Stimulated activated naive CD8-positive, alpha-beta T cell treated with anti-CD3 and anti-CD28 coated beads, Interleukin-15, Interleukin-2, amounts not matched to agents 100 ng/mL and 50 ng/mL, for 24 hours (primary cell): ENCODE results near the gene AP1S3.

Source experiments
- H3K27ac Mint-ChIP-seq: one replicate; pipeline ENCODE4 v1.8.0; 2021; ENCODE audit warnings: mild to moderate bottlenecking, mixed read lengths
- H3K27me3 Mint-ChIP-seq: one replicate; pipeline ENCODE4 v1.8.0; 2021; ENCODE audit warnings: mixed read lengths
- H3K36me3 Mint-ChIP-seq: one replicate; pipeline ENCODE4 v1.8.0; 2021; ENCODE audit warnings: low read depth, mixed read lengths
- H3K4me1 Mint-ChIP-seq: one replicate; pipeline ENCODE4 v1.8.0; 2021; ENCODE audit warnings: low read depth, mixed read lengths
- H3K4me3 Mint-ChIP-seq: one replicate; pipeline ENCODE4 v1.8.0; 2021; ENCODE audit warnings: mild to moderate bottlenecking, mixed read lengths
- H3K9me3 Mint-ChIP-seq: one replicate; pipeline ENCODE4 v1.8.0; 2021; ENCODE audit warnings: mixed read lengths

Gene AP1S3

GRCh38 chr2:223720367-223720766, 117.0 kb downstream of the AP1S3 start:
- H3K27ac Mint-ChIP-seq: no peak overlapping the region
- peaks cover 9% of the 10 kb centered on the region for H3K27me3 Mint-ChIP-seq
- H3K4me3 Mint-ChIP-seq: no peak overlapping the region
- no peaks in the 10 kb centered on the region for H3K9me3 Mint-ChIP-seq
- H3K4me1 Mint-ChIP-seq: no peaks in the 10 kb centered on the region
- no peaks in the 10 kb centered on the region for H3K36me3 Mint-ChIP-seq

GRCh38 chr2:223712642-223713041, 124.7 kb downstream of the AP1S3 start:
- no peaks in the 10 kb centered on the region for H3K4me1 Mint-ChIP-seq
- H3K27me3 Mint-ChIP-seq: peaks cover 4% of the 10 kb centered on the region
- H3K4me3 Mint-ChIP-seq: no peak overlapping the region
- no peaks in the 10 kb centered on the region for H3K36me3 Mint-ChIP-seq
- no peak overlapping the region for H3K27ac Mint-ChIP-seq
- no peaks in the 10 kb centered on the region for H3K9me3 Mint-ChIP-seq

- no peak overlapping the region for H3K4me3 Mint-ChIP-seq
- no peak overlapping the region for H3K27ac Mint-ChIP-seq
- H3K36me3 Mint-ChIP-seq: no peaks in the 10 kb centered on the region
- no peaks in the 10 kb centered on the region for H3K4me1 Mint-ChIP-seq
- peaks cover 5% of the 10 kb centered on the region for H3K27me3 Mint-ChIP-seq
- H3K9me3 Mint-ChIP-seq: no peaks in the 10 kb centered on the region
Observed at GRCh38 chr2:223711596-223712326, 125.6 kb downstream of the AP1S3 start.
